Effector memory CD8-positive, alpha-beta T cell (primary cell): Measurements from ENCODE around the gene ZNF780A.
A peak's percentile ranks its signal among the peaks of the same experiment; 100 is the strongest.

Source experiments
- ATAC-seq: fragments of 150-1000 bp; cut with Tn5 transposase; replicated peaks from 2 replicates; pipeline ENCODE4 v1.10.0; 2021; ENCODE audit warnings: mild to moderate bottlenecking, moderate library complexity
- DNase-seq, 3 experiments: peaks; one replicate each; pipeline ENCODE4 v3.0.0; 2021
- H3K27ac Mint-ChIP-seq, 2 donors: one replicate each; pipeline ENCODE4 v1.8.0; 2022; ENCODE audit warnings: mild to moderate bottlenecking in 2 of 2, mixed read lengths in 2 of 2, moderate library complexity in 2 of 2
- H3K27me3 Mint-ChIP-seq, 2 donors: one replicate each; pipeline ENCODE4 v1.8.0; 2022; ENCODE audit warnings: mixed read lengths in 2 of 2
- H3K36me3 Mint-ChIP-seq: one replicate; pipeline ENCODE4 v1.8.0; 2022; ENCODE audit warnings: mild to moderate bottlenecking, moderate library complexity, mixed read lengths; ENCODE audit not compliant: insufficient read depth
- H3K4me1 Mint-ChIP-seq, 2 donors: one replicate each; pipeline ENCODE4 v1.8.0; 2022; ENCODE audit warnings: low read depth in 2 of 2, mixed read lengths in 2 of 2
- H3K4me3 Mint-ChIP-seq, 2 donors: one replicate each; pipeline ENCODE4 v1.8.0; 2022; ENCODE audit warnings: mild to moderate bottlenecking in 2 of 2, mixed read lengths in 2 of 2, moderate library complexity in 2 of 2
- H3K9me3 Mint-ChIP-seq, 2 donors: one replicate each; pipeline ENCODE4 v1.8.0; 2022; ENCODE audit warnings: mixed read lengths in 2 of 2

The ZNF780A gene

DNA sequence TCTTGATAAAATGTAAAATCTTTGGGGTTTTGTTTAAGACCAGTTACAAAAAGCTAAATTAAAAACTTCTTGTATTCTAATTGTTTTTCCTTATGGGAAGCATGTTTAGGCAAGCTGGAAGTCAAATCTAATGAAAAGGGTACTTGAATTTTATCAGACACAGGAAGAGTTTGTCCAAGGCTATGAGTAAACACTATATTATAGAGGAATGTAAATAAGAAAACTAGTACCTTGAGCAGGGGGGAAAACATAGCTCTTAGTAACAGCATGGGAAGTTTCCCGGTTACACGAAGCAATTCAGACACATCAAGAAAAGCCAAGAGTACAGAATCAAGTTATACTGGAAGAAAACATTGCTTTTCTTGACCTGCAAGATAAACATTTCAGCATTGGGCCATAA is 19.8 kb upstream of the ZNF780A start:
- no peak overlapping the region for H3K27ac Mint-ChIP-seq
- ATAC-seq (no peak), DNase-seq (no peak)
- no peaks in the 10 kb centered on the region for H3K9me3 Mint-ChIP-seq
- H3K36me3 Mint-ChIP-seq = no peaks in the 10 kb centered on the region
- no peaks in the 10 kb centered on the region for H3K4me1 Mint-ChIP-seq
- H3K4me3 Mint-ChIP-seq = no peak overlapping the region
- H3K27me3 Mint-ChIP-seq = peaks cover 0 to 14% of the 10 kb centered on the region in 2 donors

- H3K27ac Mint-ChIP-seq = no peak overlapping the region
- H3K4me1 Mint-ChIP-seq = no peaks in the 10 kb centered on the region
- H3K4me3 Mint-ChIP-seq = no peak overlapping the region
- H3K9me3 Mint-ChIP-seq = no peaks in the 10 kb centered on the region
- no peak for DNase-seq
- no peaks in the 10 kb centered on the region for H3K36me3 Mint-ChIP-seq
- no peaks in the 10 kb centered on the region for H3K27me3 Mint-ChIP-seq
- no peak for ATAC-seq
Observed at GRCh38 chr19:40104754-40105153, 14.0 kb upstream of the ZNF780A start.

DNA sequence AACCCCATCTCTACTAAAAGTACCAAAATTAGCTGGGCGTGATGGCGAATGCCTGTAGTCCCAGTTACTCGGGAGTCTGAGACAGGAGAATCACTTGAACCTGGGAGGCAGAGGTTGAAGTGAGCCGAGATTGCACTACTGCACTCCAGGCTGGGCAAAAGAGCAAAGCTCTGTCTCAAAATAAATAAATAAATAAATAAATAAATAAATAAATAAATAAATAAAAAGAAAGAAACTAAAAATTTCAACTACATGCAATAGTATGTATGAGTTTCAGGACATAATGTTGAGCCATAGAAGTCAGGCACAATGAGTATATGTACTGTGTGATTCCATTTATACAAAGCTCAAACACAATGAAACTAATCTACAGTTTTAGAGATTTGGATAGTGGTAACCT is 12.9 kb upstream of the ZNF780A start:
- Mint-ChIP-seq H3K4me3 (no peak overlapping the region), H3K36me3 (no peaks in the 10 kb centered on the region), H3K4me1 (no peaks in the 10 kb centered on the region), H3K9me3 (no peaks in the 10 kb centered on the region), H3K27me3 (peaks cover 0 to 7% of the 10 kb centered on the region in 2 donors), H3K27ac (no peak overlapping the region)
- ATAC-seq (no peak), DNase-seq (no peak)

DNA sequence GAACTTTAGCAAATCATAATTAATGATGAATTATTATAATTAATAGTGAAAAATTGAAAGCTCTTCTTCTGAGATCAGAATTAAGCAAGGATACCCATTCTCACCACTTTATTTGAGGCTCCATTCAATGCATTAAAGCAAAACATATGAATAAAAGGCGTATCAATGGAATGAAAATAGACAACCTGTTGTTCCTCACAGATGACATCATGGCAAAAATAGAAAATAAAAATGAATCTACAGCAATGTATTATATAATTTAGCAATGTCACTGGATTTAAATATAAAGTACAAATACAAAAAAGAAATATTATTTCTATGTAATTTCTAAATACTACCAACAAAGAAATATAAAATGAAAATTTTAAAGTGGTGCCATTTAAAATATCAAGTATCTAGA is 11.1 kb upstream of the ZNF780A start:
- ATAC-seq = no peak
- Mint-ChIP-seq H3K4me3 (no peak overlapping the region), H3K4me1 (no peaks in the 10 kb centered on the region)

GRCh38 chr19:40093416-40093815 is 2.7 kb upstream of the ZNF780A start:
- H3K4me1 Mint-ChIP-seq = peaks cover 23 to 25% of the 10 kb centered on the region in 2 donors
- ATAC-seq (no peak), DNase-seq (no peak)
- no peak overlapping the region for H3K27ac Mint-ChIP-seq
- peaks cover 15% of the 10 kb centered on the region for H3K36me3 Mint-ChIP-seq
- no peak overlapping the region for H3K4me3 Mint-ChIP-seq
- H3K9me3 Mint-ChIP-seq = peaks cover 0 to 3% of the 10 kb centered on the region in 2 donors
- peaks cover 27 to 41% of the 10 kb centered on the region in 2 donors for H3K27me3 Mint-ChIP-seq

More for the DNA sequence above, 11.1 kb upstream of the ZNF780A start:
- H3K9me3 Mint-ChIP-seq = no peaks in the 10 kb centered on the region
- DNase-seq = no peak
- no peaks in the 10 kb centered on the region for H3K36me3 Mint-ChIP-seq
- no peak overlapping the region for H3K27ac Mint-ChIP-seq
- peaks cover 12 to 17% of the 10 kb centered on the region in 2 donors for H3K27me3 Mint-ChIP-seq

DNA sequence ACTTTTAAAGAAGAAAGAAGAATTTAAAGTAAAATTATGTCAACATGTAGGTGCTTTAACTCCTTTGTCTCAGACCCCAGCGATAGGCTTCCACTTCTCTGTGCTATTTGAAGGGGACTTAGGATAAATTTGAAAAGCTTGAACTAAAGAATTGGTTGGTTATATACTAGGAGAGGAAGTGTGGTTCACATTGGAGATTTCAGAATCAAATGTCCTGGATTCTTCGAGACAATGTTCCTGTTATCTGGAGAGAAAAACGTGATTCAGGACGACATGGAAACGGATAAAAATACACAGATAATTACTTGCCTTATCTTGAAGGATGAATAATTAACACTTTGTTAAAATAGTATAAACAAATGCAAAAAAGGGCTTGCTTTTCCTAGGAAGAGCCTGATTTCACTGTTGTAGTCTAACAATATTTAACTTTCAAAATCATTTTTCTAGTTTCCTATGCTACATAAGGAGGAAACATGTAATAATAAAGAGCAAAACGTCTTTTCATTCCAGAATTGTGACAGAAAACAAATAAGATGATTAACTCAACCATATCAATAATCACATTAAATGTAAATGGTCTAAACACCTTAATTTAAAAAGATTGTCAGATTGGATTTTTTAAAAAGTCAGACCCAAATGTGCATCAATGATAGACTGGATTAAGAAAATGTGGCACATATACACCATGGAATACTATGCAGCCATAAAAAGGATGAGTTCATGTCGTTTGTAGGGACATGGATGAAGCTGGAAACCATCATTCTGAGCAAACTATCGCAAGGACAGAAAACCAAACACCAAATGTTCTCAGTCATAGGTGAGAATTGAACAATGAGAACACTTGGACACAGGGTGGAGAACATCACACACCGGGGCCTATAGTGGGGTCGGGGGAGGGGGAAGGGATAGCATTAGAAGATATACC is 724 bp upstream of the ZNF780A start:
- peaks cover 15% of the 10 kb centered on the region for H3K36me3 Mint-ChIP-seq
- peaks cover 20 to 22% of the 10 kb centered on the region in 2 donors for H3K27me3 Mint-ChIP-seq

DNA sequence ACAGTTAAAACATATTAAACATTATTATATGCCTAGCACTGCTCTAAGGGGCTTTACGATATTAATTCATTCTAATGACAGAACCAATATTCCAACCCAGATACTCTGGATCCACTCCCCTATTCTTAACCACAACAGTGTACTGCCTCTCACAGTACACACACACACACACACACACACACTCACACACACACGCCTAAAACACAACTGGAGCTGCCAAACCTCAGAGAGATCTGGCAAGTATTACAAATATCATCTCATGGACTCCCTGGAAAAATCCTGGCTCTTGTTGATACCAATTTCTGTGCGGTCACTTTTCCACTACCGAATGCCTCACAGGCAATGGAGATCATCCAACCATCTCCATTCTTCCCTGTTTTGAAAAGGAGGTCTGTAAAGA is 1.3 kb downstream of the ZNF780A start:
- ATAC-seq = no peak
- H3K36me3 Mint-ChIP-seq = peaks cover 20% of the 10 kb centered on the region
- peak overlapping the region; percentile 94 to 96 for H3K4me3 Mint-ChIP-seq
- DNase-seq = no peak
- H3K27ac Mint-ChIP-seq = peak overlapping the region; percentile 96 to 99
- peaks cover 4 to 8% of the 10 kb centered on the region in 2 donors for H3K27me3 Mint-ChIP-seq
- H3K9me3 Mint-ChIP-seq = no peaks in the 10 kb centered on the region
- peaks cover 34% of the 10 kb centered on the region in 2 donors for H3K4me1 Mint-ChIP-seq

More for the DNA sequence above, 724 bp upstream of the ZNF780A start:
- DNase-seq (no peak), ATAC-seq (no peak)
- Mint-ChIP-seq H3K4me1 (peaks cover 32 to 34% of the 10 kb centered on the region in 2 donors), H3K9me3 (peaks cover 0 to 3% of the 10 kb centered on the region in 2 donors), H3K4me3 (peak overlapping the region; percentile 94 to 96), H3K27ac (peak overlapping the region; percentile 96 to 99)

DNA sequence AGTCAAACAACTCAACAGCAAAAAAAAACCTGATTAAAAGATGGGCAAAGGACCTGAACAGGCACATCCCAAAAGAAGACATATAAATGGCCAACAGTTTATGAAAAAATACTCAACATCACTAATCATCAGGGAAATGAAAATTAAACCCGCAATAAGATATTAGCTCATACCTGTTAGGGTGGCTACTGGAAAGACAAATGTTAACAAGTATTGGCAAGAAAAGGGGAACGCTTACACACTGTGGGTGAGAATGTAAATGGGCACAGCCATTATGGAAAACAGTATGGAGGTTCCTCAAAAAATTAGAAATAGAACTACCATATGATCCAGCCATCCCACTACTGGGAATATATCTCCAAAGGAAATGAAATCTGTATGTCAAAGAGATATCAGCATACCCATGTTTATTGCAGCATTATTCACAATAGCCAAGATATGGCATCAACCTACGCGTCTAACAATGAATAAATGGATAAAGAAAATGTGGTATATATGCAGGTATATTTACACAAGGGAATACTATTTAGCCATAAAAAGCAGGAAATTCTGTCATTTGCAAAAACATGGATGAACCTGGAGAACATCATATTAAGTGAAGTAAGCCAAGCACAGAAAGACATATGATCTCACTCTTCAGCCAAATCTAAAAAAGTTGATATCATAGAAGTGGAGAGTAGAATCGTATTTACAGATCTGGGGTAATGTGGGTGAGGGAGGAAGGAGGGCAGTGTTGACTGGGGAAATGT is 2.3 kb downstream of the ZNF780A start:
- peaks cover 30% of the 10 kb centered on the region for H3K36me3 Mint-ChIP-seq
- DNase-seq (no peak), ATAC-seq (no peak)
- peak overlapping the region; percentile 1 to 5 for H3K27ac Mint-ChIP-seq
- H3K27me3 Mint-ChIP-seq = no peaks in the 10 kb centered on the region
- peak overlapping the region; percentile 6 to 18 for H3K4me3 Mint-ChIP-seq
- H3K4me1 Mint-ChIP-seq = peaks cover 34% of the 10 kb centered on the region in 2 donors
- no peaks in the 10 kb centered on the region for H3K9me3 Mint-ChIP-seq

- no peak for ATAC-seq
- Mint-ChIP-seq H3K4me3 (no peak overlapping the region), H3K36me3 (peaks cover 52% of the 10 kb centered on the region), H3K27ac (no peak overlapping the region), H3K27me3 (no peaks in the 10 kb centered on the region), H3K4me1 (peaks cover 21% of the 10 kb centered on the region in 2 donors), H3K9me3 (no peaks in the 10 kb centered on the region)
- DNase-seq = no peak
Observed at GRCh38 chr19:40084948-40085347, 5.8 kb downstream of the ZNF780A start.

DNA sequence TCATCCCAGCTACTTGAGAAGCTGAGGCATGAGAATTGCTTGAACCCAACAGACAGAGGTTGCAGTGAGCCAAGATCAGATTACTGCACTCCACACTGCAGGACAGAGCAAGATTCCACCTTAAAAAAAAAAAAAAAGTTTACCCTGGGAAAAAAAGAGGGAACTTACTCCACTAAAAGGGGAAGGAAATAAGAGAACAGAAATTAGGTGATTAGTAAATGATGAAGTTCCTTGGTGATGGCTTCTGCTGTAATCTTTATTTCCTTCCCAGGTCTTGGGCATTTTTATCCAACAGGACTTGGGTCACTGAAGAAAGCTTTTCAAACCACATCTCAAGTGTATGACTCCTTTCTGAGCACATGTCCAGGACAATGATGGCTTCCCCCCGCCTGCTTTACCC is 9.3 kb downstream of the ZNF780A start:
- H3K27ac Mint-ChIP-seq = no peak overlapping the region

DNA sequence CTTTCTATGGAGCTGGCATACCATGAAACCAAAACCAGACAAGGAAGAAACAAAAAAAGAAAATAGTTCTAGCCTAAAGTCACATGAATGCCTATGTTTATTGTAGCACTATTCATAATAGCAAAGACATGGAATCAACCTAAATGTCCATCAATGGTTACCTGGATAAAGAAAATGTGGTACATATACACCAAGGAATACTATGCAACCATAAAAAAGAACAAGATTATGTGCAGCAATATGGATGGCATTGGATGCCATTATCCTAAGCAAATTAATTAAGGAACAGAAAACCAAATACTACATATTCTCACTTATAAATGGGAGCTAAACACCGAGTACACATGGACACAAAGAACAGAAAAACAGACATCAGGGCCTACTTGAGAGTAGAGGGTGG is 10.5 kb downstream of the ZNF780A start:
- DNase-seq = no peak
- Mint-ChIP-seq H3K4me1 (peaks cover 0 to 2% of the 10 kb centered on the region in 2 donors), H3K36me3 (peaks cover 86% of the 10 kb centered on the region), H3K9me3 (peaks cover 10 to 32% of the 10 kb centered on the region in 2 donors), H3K27ac (no peak overlapping the region), H3K27me3 (no peaks in the 10 kb centered on the region), H3K4me3 (no peak overlapping the region)
- no peak for ATAC-seq

More for the DNA sequence above, 9.3 kb downstream of the ZNF780A start:
- DNase-seq (no peak), ATAC-seq (no peak)
- Mint-ChIP-seq H3K36me3 (peaks cover 77% of the 10 kb centered on the region), H3K27me3 (no peaks in the 10 kb centered on the region), H3K4me1 (peaks cover 0 to 2% of the 10 kb centered on the region in 2 donors), H3K9me3 (peaks cover 10 to 32% of the 10 kb centered on the region in 2 donors), H3K4me3 (no peak overlapping the region)

DNA sequence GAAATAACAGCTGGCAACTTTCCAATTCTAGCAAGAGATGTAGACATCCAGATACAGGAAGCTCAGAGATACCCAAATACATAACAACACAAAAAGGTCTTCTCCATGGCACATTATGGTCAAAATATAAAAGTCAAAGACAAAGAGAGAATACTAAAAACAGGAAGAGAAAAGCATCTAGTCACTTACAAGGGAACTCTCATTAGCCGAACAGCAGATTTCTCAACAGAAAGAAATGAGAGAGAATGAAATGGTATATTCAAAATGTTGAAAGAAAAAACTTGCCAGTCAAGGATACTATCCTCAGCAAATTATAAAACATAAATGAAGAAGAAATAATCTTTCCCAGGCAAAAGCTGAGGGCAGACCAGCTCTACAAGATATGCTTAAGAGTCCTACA is 12.4 kb downstream of the ZNF780A start:
- Mint-ChIP-seq H3K9me3 (peaks cover 12 to 32% of the 10 kb centered on the region in 2 donors), H3K27me3 (no peaks in the 10 kb centered on the region), H3K36me3 (peaks cover 76% of the 10 kb centered on the region), H3K4me1 (no peaks in the 10 kb centered on the region), H3K27ac (no peak overlapping the region), H3K4me3 (no peak overlapping the region)
- ATAC-seq (no peak), DNase-seq (no peak)

DNA sequence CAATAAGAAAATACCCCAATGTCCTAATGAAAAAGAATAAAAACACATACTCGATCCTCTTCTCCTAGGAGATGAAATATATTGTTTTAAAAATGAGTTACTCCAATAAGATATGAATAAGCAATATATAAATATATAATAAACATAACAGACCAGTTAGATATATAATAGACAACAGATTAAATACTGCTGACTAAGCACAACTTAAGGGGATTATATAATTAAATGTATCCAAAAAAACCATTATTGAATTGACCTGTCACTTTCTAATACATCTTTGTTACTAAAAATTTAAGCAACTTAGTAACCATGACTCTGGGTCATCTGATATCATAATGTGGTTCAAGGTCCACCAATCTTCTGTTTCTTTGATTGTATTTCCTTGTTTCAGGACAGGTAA is 20.7 kb downstream of the ZNF780A start:
- ATAC-seq (no peak), DNase-seq (no peak)
- no peaks in the 10 kb centered on the region for H3K27me3 Mint-ChIP-seq
- H3K4me1 Mint-ChIP-seq = no peaks in the 10 kb centered on the region
- H3K36me3 Mint-ChIP-seq = peaks cover 8% of the 10 kb centered on the region
- H3K27ac Mint-ChIP-seq = no peak overlapping the region
- H3K4me3 Mint-ChIP-seq = no peak overlapping the region
- H3K9me3 Mint-ChIP-seq = peaks cover 5 to 7% of the 10 kb centered on the region in 2 donors
